SK-N-SH treated with all-trans-retinoic acid at 6 μM for 48 hours (cell line): ENCODE data around the gene GAK.

Source experiments
- ATAC-seq: fragments of 200-7000 bp; cut with Tn5 transposase; 3 replicates; pipeline ENCODE4 v1.9.1; 2020; ENCODE audit warnings: mild to moderate bottlenecking, moderate library complexity
- ARNTL ChIP-seq: fragments of 450-650 bp; formaldehyde crosslinking; IDR thresholded peaks from 2 replicates; pipeline ENCODE4 v1.5.0; 2020; ENCODE audit warnings: low read depth, mild to moderate bottlenecking, moderate library complexity, borderline replicate concordance
- BACH2 ChIP-seq: fragments of 250-450 bp; sonication (Bioruptor Pico); IDR thresholded peaks from 2 replicates; pipeline ENCODE4 v1.9.0; 2021; ENCODE audit warnings: mild to moderate bottlenecking, borderline replicate concordance
- CSDC2 ChIP-seq: fragments of 250-450 bp; sonication (Bioruptor Pico); IDR thresholded peaks from 2 replicates; pipeline ENCODE4 v1.5.0; 2020; ENCODE audit warnings: mild to moderate bottlenecking, moderate library complexity
- ESRRG ChIP-seq: fragments of 250-450 bp; sonication (Bioruptor Pico); IDR thresholded peaks from 2 replicates; pipeline ENCODE4 v1.6.1; 2021; ENCODE audit warnings: mild to moderate bottlenecking
- ISL1 ChIP-seq: fragments of 250-450 bp; sonication (Bioruptor Pico); IDR thresholded peaks from 2 replicates; pipeline ENCODE4 v2.1.2; 2022; ENCODE audit warnings: mild to moderate bottlenecking, moderate library complexity
- OSR1 ChIP-seq: fragments of 250-450 bp; sonication (Bioruptor Pico); IDR thresholded peaks from 2 replicates; pipeline ENCODE4 v1.8.0; 2022; ENCODE audit warnings: moderate library complexity, mild to moderate bottlenecking, inconsistent platforms
- PPARA ChIP-seq: fragments of 250-450 bp; sonication (Bioruptor Pico); IDR thresholded peaks from 2 replicates; pipeline ENCODE4 v1.5.0; 2020; ENCODE audit warnings: mild to moderate bottlenecking, borderline replicate concordance
- RARB ChIP-seq: fragments of 250-450 bp; sonication (Bioruptor Pico); IDR thresholded peaks from 2 replicates; pipeline ENCODE4 v1.8.0; 2021; ENCODE audit warnings: mild to moderate bottlenecking, moderate library complexity
- TOX ChIP-seq: fragments of 250-450 bp; sonication (Bioruptor Pico); IDR thresholded peaks from 2 replicates; pipeline ENCODE4 v1.8.0; 2021; ENCODE audit warnings: mild to moderate bottlenecking, moderate library complexity, borderline replicate concordance
- ZC3H10 ChIP-seq: fragments of 250-450 bp; sonication (Bioruptor Pico); IDR thresholded peaks from 2 replicates; pipeline ENCODE4 v1.5.1; 2021; ENCODE audit warnings: mild to moderate bottlenecking, moderate library complexity
- ZFP30 ChIP-seq: fragments of 450-650 bp; formaldehyde crosslinking; IDR thresholded peaks from 2 replicates; pipeline ENCODE4 v1.5.0; 2022; ENCODE audit warnings: mild to moderate bottlenecking, moderate library complexity
- ZNF565 ChIP-seq: fragments of 450-650 bp; formaldehyde crosslinking; conservative IDR thresholded peaks from 2 replicates; pipeline ENCODE4 v1.5.0; 2020; ENCODE audit warnings: low read depth, mild to moderate bottlenecking, moderate library complexity
- ZNF70 ChIP-seq: fragments of 450-650 bp; formaldehyde crosslinking; IDR thresholded peaks from 2 replicates; pipeline ENCODE4 v1.5.0; 2020; ENCODE audit warnings: mild to moderate bottlenecking, moderate library complexity
- ZNF8 ChIP-seq: fragments of 450-650 bp; formaldehyde crosslinking; IDR thresholded peaks from 2 replicates; pipeline ENCODE4 v1.5.0; 2020; ENCODE audit warnings: mild to moderate bottlenecking, moderate library complexity
- TF ChIP-seq, protein P1 (sequence below): fragments of 250-450 bp; sonication (Bioruptor Pico); IDR thresholded peaks from 2 replicates; pipeline ENCODE4 v1.8.0; 2021; ENCODE audit warnings: low read depth, mild to moderate bottlenecking, moderate library complexity, borderline replicate concordance
- TF ChIP-seq, protein P2 (sequence below): fragments of 250-450 bp; sonication (Bioruptor Pico); IDR thresholded peaks from 2 replicates; pipeline ENCODE4 v1.5.1; 2020; ENCODE audit warnings: low read depth, mild to moderate bottlenecking, moderate library complexity
- TF ChIP-seq, protein P3 (sequence below): fragments of 250-450 bp; sonication (Bioruptor Pico); IDR thresholded peaks from 2 replicates; pipeline ENCODE4 v1.8.0; 2020; ENCODE audit warnings: mild to moderate bottlenecking, moderate library complexity, borderline replicate concordance
- TF ChIP-seq, protein P4 (sequence below): fragments of 250-450 bp; sonication (Bioruptor Pico); IDR thresholded peaks from 2 replicates; pipeline ENCODE4 v1.5.1; 2021; ENCODE audit warnings: mild to moderate bottlenecking, moderate library complexity
- TF ChIP-seq, protein P5 (sequence below): fragments of 250-450 bp; sonication (Bioruptor Pico); IDR thresholded peaks from 2 replicates; pipeline ENCODE4 v1.5.0; 2020; ENCODE audit warnings: mild to moderate bottlenecking, moderate library complexity

GAK gene

DNA sequence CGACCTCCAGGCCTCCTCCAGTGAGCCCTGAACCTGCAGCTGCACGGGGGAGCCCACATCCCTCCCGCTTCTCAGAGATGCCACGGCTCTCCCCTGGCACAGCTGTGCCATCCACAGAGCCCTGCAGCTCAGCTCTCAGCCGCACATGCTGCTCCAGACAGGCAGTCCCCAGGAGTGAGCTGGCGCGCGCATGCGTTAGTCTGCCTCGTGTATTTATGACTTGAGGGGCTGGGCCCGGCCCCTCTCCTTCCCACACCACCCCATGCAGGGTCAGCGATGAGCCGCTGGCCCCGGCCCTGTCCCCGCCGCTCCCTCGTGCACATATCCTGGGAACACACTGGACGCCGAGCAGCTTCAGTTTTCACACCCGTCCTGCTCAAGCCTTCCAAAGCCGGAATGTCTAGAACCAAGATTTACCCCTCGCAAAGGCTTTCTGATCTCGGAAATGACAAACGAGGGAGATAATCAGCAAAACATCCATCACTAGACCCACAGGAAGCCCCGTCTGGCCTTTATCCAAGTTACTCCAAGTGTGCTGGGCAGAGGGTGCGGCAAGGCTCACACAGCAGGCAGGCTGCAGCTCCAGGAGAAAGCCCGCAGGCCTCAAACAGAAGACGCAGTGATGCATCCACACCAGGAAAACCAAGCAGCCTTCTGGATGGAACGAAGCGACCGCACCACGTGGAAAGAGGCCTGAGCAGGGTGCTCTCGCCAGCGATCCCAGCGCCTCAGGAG lies 24.3 kb downstream of the GAK start:
- no peak for ATAC-seq
- TF ChIP-seq, protein P1, sequence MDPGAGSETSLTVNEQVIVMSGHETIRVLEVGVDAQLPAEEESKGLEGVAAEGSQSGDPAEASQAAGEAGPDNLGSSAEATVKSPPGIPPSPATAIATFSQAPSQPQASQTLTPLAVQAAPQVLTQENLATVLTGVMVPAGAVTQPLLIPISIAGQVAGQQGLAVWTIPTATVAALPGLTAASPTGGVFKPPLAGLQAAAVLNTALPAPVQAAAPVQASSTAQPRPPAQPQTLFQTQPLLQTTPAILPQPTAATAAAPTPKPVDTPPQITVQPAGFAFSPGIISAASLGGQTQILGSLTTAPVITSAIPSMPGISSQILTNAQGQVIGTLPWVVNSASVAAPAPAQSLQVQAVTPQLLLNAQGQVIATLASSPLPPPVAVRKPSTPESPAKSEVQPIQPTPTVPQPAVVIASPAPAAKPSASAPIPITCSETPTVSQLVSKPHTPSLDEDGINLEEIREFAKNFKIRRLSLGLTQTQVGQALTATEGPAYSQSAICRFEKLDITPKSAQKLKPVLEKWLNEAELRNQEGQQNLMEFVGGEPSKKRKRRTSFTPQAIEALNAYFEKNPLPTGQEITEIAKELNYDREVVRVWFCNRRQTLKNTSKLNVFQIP (CRISPR knock-in tag) = no peak
- TF ChIP-seq PPARA (CRISPR knock-in tag) (no peak), CSDC2 (CRISPR knock-in tag) (no peak), RARB (no peak), ZC3H10 (CRISPR knock-in tag) (no peak), OSR1 (CRISPR knock-in tag) (no peak), BACH2 (no peak), ZNF70 (no peak), ISL1 (CRISPR knock-in tag) (no peak), ZNF565 (CRISPR knock-in tag) (no peak), ESRRG (CRISPR knock-in tag) (no peak), ARNTL (CRISPR knock-in tag) (no peak)

DNA sequence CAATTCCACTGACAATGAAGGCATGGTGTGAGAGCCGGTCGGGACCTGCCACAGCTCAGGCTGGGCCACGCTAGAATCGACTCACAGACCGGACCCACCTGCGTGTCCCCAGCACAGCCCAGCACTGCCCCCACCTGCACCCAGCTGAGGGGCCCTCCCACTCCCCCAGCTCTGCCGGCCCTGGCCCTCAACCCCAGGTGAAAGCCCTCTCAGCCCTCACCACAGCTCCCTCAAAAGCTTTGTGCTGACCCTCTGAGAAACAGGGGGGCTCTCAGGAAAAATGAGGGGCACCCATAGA lies 25.1 kb downstream of the GAK start:
- TF ChIP-seq ZNF565 (CRISPR knock-in tag) (no peak), ZNF8 (CRISPR knock-in tag) (no peak), ZFP30 (CRISPR knock-in tag) (no peak), ZNF70 (no peak), ARNTL (CRISPR knock-in tag) (no peak), ISL1 (CRISPR knock-in tag) (no peak), PPARA (CRISPR knock-in tag) (no peak), BACH2 (no peak), RARB (no peak), TOX (CRISPR knock-in tag) (no peak)
- TF ChIP-seq, protein P1 (CRISPR knock-in tag) = no peak
- TF ChIP-seq, protein P2, sequence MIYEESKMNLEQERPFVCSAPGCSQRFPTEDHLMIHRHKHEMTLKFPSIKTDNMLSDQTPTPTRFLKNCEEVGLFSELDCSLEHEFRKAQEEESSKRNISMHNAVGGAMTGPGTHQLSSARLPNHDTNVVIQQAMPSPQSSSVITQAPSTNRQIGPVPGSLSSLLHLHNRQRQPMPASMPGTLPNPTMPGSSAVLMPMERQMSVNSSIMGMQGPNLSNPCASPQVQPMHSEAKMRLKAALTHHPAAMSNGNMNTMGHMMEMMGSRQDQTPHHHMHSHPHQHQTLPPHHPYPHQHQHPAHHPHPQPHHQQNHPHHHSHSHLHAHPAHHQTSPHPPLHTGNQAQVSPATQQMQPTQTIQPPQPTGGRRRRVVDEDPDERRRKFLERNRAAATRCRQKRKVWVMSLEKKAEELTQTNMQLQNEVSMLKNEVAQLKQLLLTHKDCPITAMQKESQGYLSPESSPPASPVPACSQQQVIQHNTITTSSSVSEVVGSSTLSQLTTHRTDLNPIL (CRISPR knock-in tag) = no peak
- TF ChIP-seq, protein P3, sequence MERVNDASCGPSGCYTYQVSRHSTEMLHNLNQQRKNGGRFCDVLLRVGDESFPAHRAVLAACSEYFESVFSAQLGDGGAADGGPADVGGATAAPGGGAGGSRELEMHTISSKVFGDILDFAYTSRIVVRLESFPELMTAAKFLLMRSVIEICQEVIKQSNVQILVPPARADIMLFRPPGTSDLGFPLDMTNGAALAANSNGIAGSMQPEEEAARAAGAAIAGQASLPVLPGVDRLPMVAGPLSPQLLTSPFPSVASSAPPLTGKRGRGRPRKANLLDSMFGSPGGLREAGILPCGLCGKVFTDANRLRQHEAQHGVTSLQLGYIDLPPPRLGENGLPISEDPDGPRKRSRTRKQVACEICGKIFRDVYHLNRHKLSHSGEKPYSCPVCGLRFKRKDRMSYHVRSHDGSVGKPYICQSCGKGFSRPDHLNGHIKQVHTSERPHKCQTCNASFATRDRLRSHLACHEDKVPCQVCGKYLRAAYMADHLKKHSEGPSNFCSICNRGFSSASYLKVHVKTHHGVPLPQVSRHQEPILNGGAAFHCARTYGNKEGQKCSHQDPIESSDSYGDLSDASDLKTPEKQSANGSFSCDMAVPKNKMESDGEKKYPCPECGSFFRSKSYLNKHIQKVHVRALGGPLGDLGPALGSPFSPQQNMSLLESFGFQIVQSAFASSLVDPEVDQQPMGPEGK (CRISPR knock-in tag) = no peak
- TF ChIP-seq, protein P4, sequence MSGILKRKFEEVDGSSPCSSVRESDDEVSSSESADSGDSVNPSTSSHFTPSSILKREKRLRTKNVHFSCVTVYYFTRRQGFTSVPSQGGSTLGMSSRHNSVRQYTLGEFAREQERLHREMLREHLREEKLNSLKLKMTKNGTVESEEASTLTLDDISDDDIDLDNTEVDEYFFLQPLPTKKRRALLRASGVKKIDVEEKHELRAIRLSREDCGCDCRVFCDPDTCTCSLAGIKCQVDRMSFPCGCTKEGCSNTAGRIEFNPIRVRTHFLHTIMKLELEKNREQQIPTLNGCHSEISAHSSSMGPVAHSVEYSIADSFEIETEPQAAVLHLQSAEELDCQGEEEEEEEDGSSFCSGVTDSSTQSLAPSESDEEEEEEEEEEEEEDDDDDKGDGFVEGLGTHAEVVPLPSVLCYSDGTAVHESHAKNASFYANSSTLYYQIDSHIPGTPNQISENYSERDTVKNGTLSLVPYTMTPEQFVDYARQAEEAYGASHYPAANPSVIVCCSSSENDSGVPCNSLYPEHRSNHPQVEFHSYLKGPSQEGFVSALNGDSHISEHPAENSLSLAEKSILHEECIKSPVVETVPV (CRISPR knock-in tag) = no peak
- TF ChIP-seq, protein P5, sequence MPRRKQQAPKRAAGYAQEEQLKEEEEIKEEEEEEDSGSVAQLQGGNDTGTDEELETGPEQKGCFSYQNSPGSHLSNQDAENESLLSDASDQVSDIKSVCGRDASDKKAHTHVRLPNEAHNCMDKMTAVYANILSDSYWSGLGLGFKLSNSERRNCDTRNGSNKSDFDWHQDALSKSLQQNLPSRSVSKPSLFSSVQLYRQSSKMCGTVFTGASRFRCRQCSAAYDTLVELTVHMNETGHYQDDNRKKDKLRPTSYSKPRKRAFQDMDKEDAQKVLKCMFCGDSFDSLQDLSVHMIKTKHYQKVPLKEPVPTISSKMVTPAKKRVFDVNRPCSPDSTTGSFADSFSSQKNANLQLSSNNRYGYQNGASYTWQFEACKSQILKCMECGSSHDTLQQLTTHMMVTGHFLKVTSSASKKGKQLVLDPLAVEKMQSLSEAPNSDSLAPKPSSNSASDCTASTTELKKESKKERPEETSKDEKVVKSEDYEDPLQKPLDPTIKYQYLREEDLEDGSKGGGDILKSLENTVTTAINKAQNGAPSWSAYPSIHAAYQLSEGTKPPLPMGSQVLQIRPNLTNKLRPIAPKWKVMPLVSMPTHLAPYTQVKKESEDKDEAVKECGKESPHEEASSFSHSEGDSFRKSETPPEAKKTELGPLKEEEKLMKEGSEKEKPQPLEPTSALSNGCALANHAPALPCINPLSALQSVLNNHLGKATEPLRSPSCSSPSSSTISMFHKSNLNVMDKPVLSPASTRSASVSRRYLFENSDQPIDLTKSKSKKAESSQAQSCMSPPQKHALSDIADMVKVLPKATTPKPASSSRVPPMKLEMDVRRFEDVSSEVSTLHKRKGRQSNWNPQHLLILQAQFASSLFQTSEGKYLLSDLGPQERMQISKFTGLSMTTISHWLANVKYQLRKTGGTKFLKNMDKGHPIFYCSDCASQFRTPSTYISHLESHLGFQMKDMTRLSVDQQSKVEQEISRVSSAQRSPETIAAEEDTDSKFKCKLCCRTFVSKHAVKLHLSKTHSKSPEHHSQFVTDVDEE = no peak
- ATAC-seq = no peak
